ENCODE measurements around the gene TAS2R13. TPM values are rescaled to one million over a fixed set of nuclear protein-coding genes. Genes with fewer than 3 reads are reported as not detected.

TAS2R13 gene
- 1 to 10 TPM; 1.2 to 4.3 TPM for total RNA-seq

GRCh38 chr12:10909462-10909861 is at the start of gene TAS2R13:
Gene TAS2R13 (minus strand): TSS chr12:10909562. CDS start chr12:10909298, 264 bp downstream.
- no peak for DNase-seq (ENCODE audit: low spot score)
- H3K36me3 Mint-ChIP-seq, result peaks cover 12% of the 10 kb centered on the region
- no peaks in the 10 kb centered on the region for H3K4me1 Mint-ChIP-seq (ENCODE audit: low read depth in 2 of 2)
- H3K27me3 Mint-ChIP-seq, result no peaks in the 10 kb centered on the region
- no peak within 1 kb of the TSS for H3K27ac Mint-ChIP-seq
- no peak within 1 kb of the TSS for H3K4me3 Mint-ChIP-seq
- no peak for ATAC-seq
- H3K9me3 Mint-ChIP-seq, result peaks cover 4% of the 10 kb centered on the region

- peaks cover 5% of the 10 kb centered on the region for H3K9me3 Mint-ChIP-seq
- peaks cover 0 to 5% of the 10 kb centered on the region in 2 donors for H3K27me3 Mint-ChIP-seq
- no peak for ATAC-seq
Observed at GRCh38 chr12:10957741-10958140, 48.4 kb upstream of the TAS2R13 start.

GRCh38 chr12:10956085-10956484 is 46.7 kb upstream of the TAS2R13 start:
- H3K27ac Mint-ChIP-seq, result no peak overlapping the region
- peaks cover 0 to 5% of the 10 kb centered on the region in 2 donors for H3K27me3 Mint-ChIP-seq
- H3K4me3 Mint-ChIP-seq, result no peak overlapping the region
- H3K36me3 Mint-ChIP-seq, result peaks cover 21% of the 10 kb centered on the region
- H3K9me3 Mint-ChIP-seq, result peaks cover 5% of the 10 kb centered on the region
- H3K4me1 Mint-ChIP-seq (ENCODE audit: low read depth in 2 of 2), result peaks cover 45 to 51% of the 10 kb centered on the region in 2 donors
- ATAC-seq (no peak), DNase-seq (ENCODE audit: low spot score) (no peak)

More at GRCh38 chr12:10957741-10958140, 48.4 kb upstream of the TAS2R13 start:
- peaks cover 50 to 53% of the 10 kb centered on the region in 2 donors for H3K4me1 Mint-ChIP-seq (ENCODE audit: low read depth in 2 of 2)
- DNase-seq (ENCODE audit: low spot score), result no peak
- H3K27ac Mint-ChIP-seq, result no peak overlapping the region
- H3K4me3 Mint-ChIP-seq, result no peak overlapping the region
- H3K36me3 Mint-ChIP-seq, result peaks cover 19% of the 10 kb centered on the region

GRCh38 chr12:10952645-10953044 is 43.3 kb upstream of the TAS2R13 start:
- peaks cover 11% of the 10 kb centered on the region for H3K9me3 Mint-ChIP-seq
- peaks cover 29 to 38% of the 10 kb centered on the region in 2 donors for H3K4me1 Mint-ChIP-seq (ENCODE audit: low read depth in 2 of 2)
- no peak overlapping the region for H3K27ac Mint-ChIP-seq
- peaks cover 37% of the 10 kb centered on the region for H3K36me3 Mint-ChIP-seq
- no peak overlapping the region for H3K4me3 Mint-ChIP-seq
- ATAC-seq (no peak), DNase-seq (ENCODE audit: low spot score) (no peak)
- H3K27me3 Mint-ChIP-seq, result peaks cover 0 to 3% of the 10 kb centered on the region in 2 donors

- H3K36me3 Mint-ChIP-seq, result peaks cover 16% of the 10 kb centered on the region
- H3K27me3 Mint-ChIP-seq, result no peaks in the 10 kb centered on the region
- DNase-seq (ENCODE audit: low spot score) (no peak), ATAC-seq (no peak)
- peaks cover 0 to 4% of the 10 kb centered on the region in 2 donors for H3K4me1 Mint-ChIP-seq (ENCODE audit: low read depth in 2 of 2)
- H3K9me3 Mint-ChIP-seq, result peaks cover 12% of the 10 kb centered on the region
- H3K4me3 Mint-ChIP-seq, result no peak overlapping the region
- no peak overlapping the region for H3K27ac Mint-ChIP-seq
Observed at GRCh38 chr12:10943167-10943566, 33.8 kb upstream of the TAS2R13 start.

- DNase-seq (ENCODE audit: low spot score), result no peak
- peaks cover 3% of the 10 kb centered on the region for H3K9me3 Mint-ChIP-seq
- no peak overlapping the region for H3K4me3 Mint-ChIP-seq
- H3K4me1 Mint-ChIP-seq (ENCODE audit: low read depth in 2 of 2), result peaks cover 0 to 4% of the 10 kb centered on the region in 2 donors
- H3K36me3 Mint-ChIP-seq, result peaks cover 5% of the 10 kb centered on the region
- no peak overlapping the region for H3K27ac Mint-ChIP-seq
- peak in 1 of 2 donors; percentile 52 for ATAC-seq
- H3K27me3 Mint-ChIP-seq, result no peaks in the 10 kb centered on the region
Observed at GRCh38 chr12:10941916-10942607, 32.7 kb upstream of the TAS2R13 start.

GRCh38 chr12:10941369-10941768 is 32.0 kb upstream of the TAS2R13 start:
- Mint-ChIP-seq H3K4me3 (no peak overlapping the region), H3K36me3 (no peaks in the 10 kb centered on the region), H3K27me3 (no peaks in the 10 kb centered on the region), H3K27ac (no peak overlapping the region), H3K9me3 (no peaks in the 10 kb centered on the region), H3K4me1 (ENCODE audit: low read depth in 2 of 2) (peaks cover 0 to 4% of the 10 kb centered on the region in 2 donors)
- DNase-seq (ENCODE audit: low spot score), result no peak
- ATAC-seq, result no peak

- Mint-ChIP-seq H3K27ac (no peak overlapping the region), H3K9me3 (no peaks in the 10 kb centered on the region), H3K4me3 (no peak overlapping the region), H3K4me1 (ENCODE audit: low read depth in 2 of 2) (peaks cover 0 to 4% of the 10 kb centered on the region in 2 donors), H3K27me3 (no peaks in the 10 kb centered on the region), H3K36me3 (no peaks in the 10 kb centered on the region)
- DNase-seq (ENCODE audit: low spot score), result no peak
- no peak for ATAC-seq
Observed at GRCh38 chr12:10940389-10940788, 31.0 kb upstream of the TAS2R13 start.

- H3K27ac Mint-ChIP-seq, result no peak within 1 kb of the TSS
- no peaks in the 10 kb centered on the region for H3K27me3 Mint-ChIP-seq
- no peaks in the 10 kb centered on the region for H3K36me3 Mint-ChIP-seq
- no peak within 1 kb of the TSS for H3K4me3 Mint-ChIP-seq
- DNase-seq (ENCODE audit: low spot score), result no peak
- H3K9me3 Mint-ChIP-seq, result no peaks in the 10 kb centered on the region
- no peak for ATAC-seq
- peaks cover 0 to 4% of the 10 kb centered on the region in 2 donors for H3K4me1 Mint-ChIP-seq (ENCODE audit: low read depth in 2 of 2)
Observed at GRCh38 chr12:10939163-10939562, 29.8 kb upstream of the TAS2R13 start, which contains the start of gene TAS2R14. Gene TAS2R14 (minus strand): TSS chr12:10939263. CDS start chr12:10939207, 56 bp downstream.

- no peak overlapping the region for H3K27ac Mint-ChIP-seq
- DNase-seq (ENCODE audit: low spot score), result no peak
- peaks cover 6% of the 10 kb centered on the region in 2 donors for H3K4me1 Mint-ChIP-seq (ENCODE audit: low read depth in 2 of 2)
- H3K36me3 Mint-ChIP-seq, result no peaks in the 10 kb centered on the region
- H3K9me3 Mint-ChIP-seq, result no peaks in the 10 kb centered on the region
- ATAC-seq, result no peak
- H3K4me3 Mint-ChIP-seq, result no peak overlapping the region
- no peaks in the 10 kb centered on the region for H3K27me3 Mint-ChIP-seq
Observed at GRCh38 chr12:10936506-10936905, 27.1 kb upstream of the TAS2R13 start.

GRCh38 chr12:10928746-10929286 is 19.5 kb upstream of the TAS2R13 start, which contains the start of gene PRH2:
Gene PRH2 (plus strand): TSS chr12:10929236. CDS start chr12:10929274, 38 bp downstream.
- Mint-ChIP-seq H3K4me3 (no peak within 1 kb of the TSS), H3K27ac (no peak within 1 kb of the TSS), H3K9me3 (no peaks in the 10 kb centered on the region), H3K36me3 (no peaks in the 10 kb centered on the region), H3K27me3 (no peaks in the 10 kb centered on the region), H3K4me1 (ENCODE audit: low read depth in 2 of 2) (peaks cover 6% of the 10 kb centered on the region in 2 donors)
- DNase-seq (ENCODE audit: low spot score) (no peak), ATAC-seq (no peak)

GRCh38 chr12:10926269-10926668 is 16.9 kb upstream of the TAS2R13 start:
- Mint-ChIP-seq H3K4me1 (ENCODE audit: low read depth in 2 of 2) (no peaks in the 10 kb centered on the region), H3K4me3 (no peak overlapping the region), H3K27me3 (no peaks in the 10 kb centered on the region), H3K9me3 (no peaks in the 10 kb centered on the region), H3K27ac (no peak overlapping the region), H3K36me3 (no peaks in the 10 kb centered on the region)
- ATAC-seq, result no peak
- no peak for DNase-seq (ENCODE audit: low spot score)

GRCh38 chr12:10919809-10920208 is 10.4 kb upstream of the TAS2R13 start:
- Mint-ChIP-seq H3K4me3 (no peak overlapping the region), H3K9me3 (no peaks in the 10 kb centered on the region), H3K27ac (no peak overlapping the region), H3K36me3 (no peaks in the 10 kb centered on the region), H3K4me1 (ENCODE audit: low read depth in 2 of 2) (no peaks in the 10 kb centered on the region), H3K27me3 (no peaks in the 10 kb centered on the region)
- ATAC-seq (no peak), DNase-seq (ENCODE audit: low spot score) (no peak)

- Mint-ChIP-seq H3K4me1 (ENCODE audit: low read depth in 2 of 2) (no peaks in the 10 kb centered on the region), H3K9me3 (no peaks in the 10 kb centered on the region), H3K27me3 (no peaks in the 10 kb centered on the region), H3K27ac (no peak overlapping the region), H3K36me3 (peaks cover 4% of the 10 kb centered on the region), H3K4me3 (no peak overlapping the region)
- DNase-seq (ENCODE audit: low spot score) (no peak), ATAC-seq (no peak)
Observed at GRCh38 chr12:10910380-10910779, 1.0 kb upstream of the TAS2R13 start.
